SK-N-MC (cell line): ENCODE measurements around the gene SCP2.

ENCODE experiments used
- DNase-seq: peaks from one replicate; pipeline ENCODE4 v3.0.0-alpha.2; 2011; ENCODE audit warnings: low read depth, low spot score
- H3K27ac ChIP-seq: fragments of 200-600 bp; sonication (generic); 2 replicates; pipeline ENCODE4 v1.5.1; 2016; ENCODE audit warnings: mixed run types
- H3K36me3 ChIP-seq: fragments of 200-600 bp; sonication (generic); 2 replicates; pipeline ENCODE4 v1.6.1; 2017; ENCODE audit warnings: antibody characterized with exemption, low read length, mixed read lengths; ENCODE audit not compliant: insufficient read depth
- H3K4me3 ChIP-seq: fragments of 200-600 bp; sonication (generic); 2 replicates; pipeline ENCODE4 v1.5.1; 2016
- H3K9ac ChIP-seq: fragments of 200-600 bp; sonication (generic); 2 replicates; pipeline ENCODE4 v1.8.0; 2017; ENCODE audit warnings: mixed run types, mixed read lengths; ENCODE audit not compliant: insufficient read length
- H3K9me3 ChIP-seq: fragments of 200-600 bp; sonication (generic); 2 replicates; pipeline ENCODE4 v1.6.1; 2017; ENCODE audit warnings: low read depth, mild to moderate bottlenecking, antibody characterized with exemption, low read length, moderate library complexity, mixed read lengths
- EZH2 ChIP-seq: fragments of 200-600 bp; sonication (generic); IDR thresholded peaks from one replicate; pipeline ENCODE4 v1.6.1; 2017; ENCODE audit warnings: antibody characterized with exemption
- FOXP2 ChIP-seq: optimal IDR thresholded peaks from 2 replicates; pipeline ENCODE3; 2011; ENCODE audit warnings: mild to moderate bottlenecking, moderate library complexity; ENCODE audit not compliant: insufficient read depth; ENCODE audit errors: extremely low read length, control extremely low read depth
- POLR2AphosphoS5 ChIP-seq: IDR thresholded peaks from 2 replicates; pipeline ENCODE4 v1.6.1; 2012; ENCODE audit warnings: mild to moderate bottlenecking, low read depth, low read length, borderline replicate concordance

SCP2 gene

GRCh38 chr1:53020588-53020987, 93.5 kb downstream of the SCP2 start:
- no peak overlapping the region for H3K4me3 ChIP-seq
- TF ChIP-seq EZH2 (no peak), FOXP2 (no peak), POLR2AphosphoS5 (no peak)
- DNase-seq: no peak
- no peaks in the 10 kb centered on the region for H3K36me3 ChIP-seq
- H3K27ac ChIP-seq: no peak overlapping the region
- H3K9ac ChIP-seq: no peak overlapping the region
- no peaks in the 10 kb centered on the region for H3K9me3 ChIP-seq

GRCh38 chr1:53022179-53022578, 95.1 kb downstream of the SCP2 start:
- DNase-seq: no peak
- Histone ChIP-seq H3K9ac (no peak overlapping the region), H3K36me3 (no peaks in the 10 kb centered on the region), H3K4me3 (no peak overlapping the region), H3K9me3 (no peaks in the 10 kb centered on the region), H3K27ac (no peak overlapping the region)
- no peak for TF ChIP-seq POLR2AphosphoS5
- TF ChIP-seq EZH2: no peak
- no peak for TF ChIP-seq FOXP2

- Histone ChIP-seq H3K36me3 (no peaks in the 10 kb centered on the region), H3K9me3 (no peaks in the 10 kb centered on the region), H3K27ac (no peak overlapping the region), H3K9ac (no peak overlapping the region), H3K4me3 (no peak overlapping the region)
- TF ChIP-seq POLR2AphosphoS5: no peak
- no peak for TF ChIP-seq FOXP2
- no peak for TF ChIP-seq EZH2
- DNase-seq: no peak
Observed at GRCh38 chr1:53023546-53023945, 96.5 kb downstream of the SCP2 start.

- TF ChIP-seq EZH2: no peak
- no peak for TF ChIP-seq FOXP2
- TF ChIP-seq POLR2AphosphoS5: no peak
- H3K36me3 ChIP-seq: no peaks in the 10 kb centered on the region
- H3K27ac ChIP-seq: no peak overlapping the region
- no peak for DNase-seq
- H3K9me3 ChIP-seq: no peaks in the 10 kb centered on the region
- no peak overlapping the region for H3K4me3 ChIP-seq
- H3K9ac ChIP-seq: no peak overlapping the region
Observed at GRCh38 chr1:53024117-53024516, 97.0 kb downstream of the SCP2 start.

GRCh38 chr1:53025034-53025768, 98.1 kb downstream of the SCP2 start:
- Histone ChIP-seq H3K4me3 (no peak overlapping the region), H3K9ac (no peak overlapping the region), H3K9me3 (no peaks in the 10 kb centered on the region), H3K27ac (no peak overlapping the region), H3K36me3 (no peaks in the 10 kb centered on the region)
- TF ChIP-seq EZH2: no peak
- TF ChIP-seq POLR2AphosphoS5: no peak
- TF ChIP-seq FOXP2: no peak
- DNase-seq: no peak

GRCh38 chr1:53025769-53026112, 98.7 kb downstream of the SCP2 start:
- no peak overlapping the region for H3K27ac ChIP-seq
- H3K4me3 ChIP-seq: no peak overlapping the region
- H3K36me3 ChIP-seq: no peaks in the 10 kb centered on the region
- no peak overlapping the region for H3K9ac ChIP-seq
- TF ChIP-seq POLR2AphosphoS5: no peak
- no peak for DNase-seq
- no peaks in the 10 kb centered on the region for H3K9me3 ChIP-seq

GRCh38 chr1:53026254-53026653, 99.2 kb downstream of the SCP2 start:
- H3K27ac ChIP-seq: no peak overlapping the region
- no peak for DNase-seq

GRCh38 chr1:53031732-53032131, 104.7 kb downstream of the SCP2 start:
- Histone ChIP-seq H3K9ac (no peak overlapping the region), H3K9me3 (no peaks in the 10 kb centered on the region), H3K4me3 (no peak overlapping the region), H3K27ac (no peak overlapping the region), H3K36me3 (no peaks in the 10 kb centered on the region)
- TF ChIP-seq POLR2AphosphoS5: no peak
- TF ChIP-seq EZH2: no peak
- no peak for TF ChIP-seq FOXP2
- no peak for DNase-seq

More at GRCh38 chr1:53026254-53026653, 99.2 kb downstream of the SCP2 start:
- no peaks in the 10 kb centered on the region for H3K36me3 ChIP-seq
- TF ChIP-seq POLR2AphosphoS5 (no peak), FOXP2 (no peak), EZH2 (no peak)
- H3K9me3 ChIP-seq: no peaks in the 10 kb centered on the region
- H3K9ac ChIP-seq: no peak overlapping the region
- H3K4me3 ChIP-seq: no peak overlapping the region

GRCh38 chr1:53037159-53037558, 110.1 kb downstream of the SCP2 start:
- no peak for DNase-seq
- H3K27ac ChIP-seq: no peak overlapping the region
- no peak overlapping the region for H3K4me3 ChIP-seq
- TF ChIP-seq POLR2AphosphoS5: no peak
- no peak for TF ChIP-seq FOXP2
- TF ChIP-seq EZH2: no peak
- H3K36me3 ChIP-seq: 0 out of 2 replicates have a peak, but pooled peaks cover 4% of the 10 kb centered on the region
- H3K9me3 ChIP-seq: no peaks in the 10 kb centered on the region
- H3K9ac ChIP-seq: no peak overlapping the region
